A549 (cell line): ENCODE measurements around the gene RFXAP.

Experiments
- CEBPB ChIP-seq, 2 experiments: fragments of >200 bp in 1 of 2; sonication (Bioruptor Twin) in 1 of 2; formaldehyde crosslinking in 1 of 2; IDR thresholded peaks; 2 replicates each; pipeline ENCODE4 v1.6.1; 2012 to 2016
- POLR2A ChIP-seq: IDR thresholded peaks from 2 replicates; pipeline ENCODE4 v1.6.1; 2012; ENCODE audit warnings: mild to moderate bottlenecking, low read length
- TF ChIP-seq, protein P1 (sequence below): IDR thresholded peaks from 2 replicates; pipeline ENCODE4 v1.6.1; 2012

DNA sequence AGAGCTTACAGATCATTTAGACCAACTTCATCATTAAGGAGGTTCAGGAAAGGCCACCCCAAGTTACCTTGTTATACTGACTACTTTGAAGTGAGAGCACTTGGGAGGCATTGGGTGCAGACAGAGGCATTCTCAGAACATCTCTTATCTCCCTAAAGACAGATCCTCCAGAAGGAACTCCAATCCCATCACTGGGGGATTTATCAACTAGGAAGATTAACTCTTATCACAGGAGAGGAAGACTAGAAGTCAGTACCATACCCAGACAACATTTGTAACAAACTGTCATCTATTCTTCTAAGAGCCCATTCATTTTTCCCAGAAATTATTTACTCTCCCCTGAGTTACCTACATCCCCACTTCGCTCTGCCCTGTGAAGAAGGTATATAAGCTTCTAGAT, 5.8 kb upstream of the RFXAP start:
- TF ChIP-seq POLR2A = no peak
- TF ChIP-seq, protein P1, sequence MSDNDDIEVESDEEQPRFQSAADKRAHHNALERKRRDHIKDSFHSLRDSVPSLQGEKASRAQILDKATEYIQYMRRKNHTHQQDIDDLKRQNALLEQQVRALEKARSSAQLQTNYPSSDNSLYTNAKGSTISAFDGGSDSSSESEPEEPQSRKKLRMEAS = no peak
- TF ChIP-seq CEBPB (IDR thresholded peaks at IDR 0.05) = no peak
